ENCODE results near the gene PDZD2.

Gene PDZD2

GRCh38 chr5:32123889-32124676 is 485.2 kb downstream of the PDZD2 start:
- no peak for DNase-seq

- DNase-seq = no peak
Observed at GRCh38 chr5:32126691-32127090, 487.8 kb downstream of the PDZD2 start.

DNA sequence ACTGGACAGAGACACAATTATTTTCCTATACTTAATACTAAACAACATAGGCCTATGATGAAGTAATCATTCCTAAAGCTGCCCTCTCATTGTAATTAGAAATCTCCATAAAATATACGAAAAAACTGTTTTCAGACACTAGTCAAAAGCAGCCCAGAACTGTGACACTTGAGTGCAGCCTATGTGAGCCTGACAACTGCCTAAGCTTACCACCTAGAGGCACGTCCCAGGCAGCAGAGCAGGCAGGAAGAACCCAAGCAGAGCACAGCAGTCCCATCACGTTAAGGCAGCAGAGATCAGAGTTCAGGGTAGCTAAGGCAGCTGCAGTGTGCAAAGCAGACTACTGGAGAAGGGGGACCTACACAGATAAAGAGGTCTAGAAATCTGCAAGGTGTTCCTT is 488.8 kb downstream of the PDZD2 start:
- DNase-seq = no peak

- DNase-seq = no peak
Observed at GRCh38 chr5:32129074-32129598, 490.2 kb downstream of the PDZD2 start.

DNA sequence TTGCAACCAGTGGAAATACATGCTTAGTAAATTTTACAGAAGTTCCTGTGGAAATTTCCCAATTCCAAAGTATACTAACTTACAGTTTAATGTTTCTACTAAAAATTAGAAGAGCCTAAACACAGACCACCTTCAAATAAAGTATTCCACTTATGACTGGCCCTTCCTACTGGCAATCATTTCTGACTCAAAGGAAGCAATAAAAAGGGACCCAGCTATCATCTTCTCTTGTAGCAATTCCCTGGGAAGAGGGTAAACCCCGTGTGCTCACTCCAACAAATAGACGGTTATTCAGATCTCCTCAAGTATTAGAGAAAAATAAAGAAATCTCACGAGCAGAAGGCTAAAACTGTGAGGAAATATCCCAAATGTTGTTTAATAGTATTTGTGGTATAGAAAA is 491.9 kb downstream of the PDZD2 start:
- no peak for DNase-seq

DNA sequence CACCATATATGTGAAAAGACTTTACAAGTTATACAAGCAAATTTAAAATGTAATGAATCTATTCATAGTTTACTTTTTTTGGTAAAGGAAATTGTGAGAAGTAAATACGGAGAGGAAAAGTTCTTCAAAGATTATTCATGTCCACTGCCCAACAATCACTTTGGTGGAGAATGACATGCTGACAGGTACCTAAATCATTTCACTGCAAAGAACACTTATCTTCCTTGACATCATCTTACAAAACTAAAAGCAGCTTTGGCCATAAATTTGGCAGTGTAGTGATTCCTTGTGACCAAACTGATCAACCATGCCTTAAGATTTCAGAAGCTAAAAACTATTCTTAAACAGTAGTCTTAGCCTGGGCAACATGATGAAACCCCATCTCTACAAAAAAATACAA is 492.7 kb downstream of the PDZD2 start:
- no peak for DNase-seq

GRCh38 chr5:32132757-32133156 is 493.8 kb downstream of the PDZD2 start:
- DNase-seq = no peak

DNA sequence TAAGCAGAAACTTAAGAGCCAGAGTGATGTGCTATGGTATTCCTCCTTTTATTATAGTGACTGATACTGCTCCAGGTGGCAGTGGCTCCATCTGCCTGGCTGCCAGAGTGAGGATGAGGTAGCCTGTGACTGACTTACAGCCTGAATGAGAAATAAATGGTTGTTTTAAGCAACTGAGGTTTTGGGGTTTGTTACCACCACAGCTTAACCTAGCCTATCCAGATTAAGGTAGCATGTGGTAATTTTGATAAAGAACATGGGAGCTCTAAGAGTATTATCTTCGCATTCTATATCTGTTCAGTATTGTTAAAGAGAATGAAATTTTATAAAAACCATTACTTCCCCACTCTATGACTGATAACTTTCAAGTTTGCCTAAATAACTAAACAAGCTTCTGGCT is 496.2 kb downstream of the PDZD2 start:
- DNase-seq = no peak

- DNase-seq = no peak
Observed at GRCh38 chr5:32136342-32136741, 497.4 kb downstream of the PDZD2 start.

DNA sequence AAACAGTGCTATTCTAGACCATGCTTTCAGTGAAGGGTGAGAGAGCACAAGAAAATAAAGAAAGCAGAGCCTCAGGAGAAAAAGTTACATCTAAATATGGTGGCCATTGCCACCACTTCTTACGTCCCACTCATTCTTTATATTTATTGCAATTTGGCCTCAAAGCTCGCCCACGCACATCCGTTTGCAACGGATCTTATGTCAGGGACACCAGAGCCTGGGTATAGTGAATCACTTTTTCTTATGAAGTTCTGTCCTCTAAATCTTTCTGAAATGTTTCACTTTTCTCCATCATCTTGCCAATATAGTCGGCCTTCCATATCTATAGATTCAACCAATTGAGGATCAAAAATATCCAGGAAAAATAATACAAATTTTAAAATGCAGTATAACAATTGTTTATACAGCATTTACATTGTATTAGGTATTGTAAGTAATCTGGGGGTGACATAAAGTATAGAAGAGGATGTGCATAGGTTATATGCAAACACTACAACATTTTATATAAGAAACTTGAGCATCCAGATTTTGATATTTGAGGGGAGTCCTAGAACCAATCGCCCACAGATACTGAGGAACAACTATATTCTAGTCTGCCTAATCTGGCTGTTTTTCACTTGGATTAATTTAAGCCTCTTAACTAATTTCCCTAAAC is 500.0 kb downstream of the PDZD2 start:
- DNase-seq = no peak

DNA sequence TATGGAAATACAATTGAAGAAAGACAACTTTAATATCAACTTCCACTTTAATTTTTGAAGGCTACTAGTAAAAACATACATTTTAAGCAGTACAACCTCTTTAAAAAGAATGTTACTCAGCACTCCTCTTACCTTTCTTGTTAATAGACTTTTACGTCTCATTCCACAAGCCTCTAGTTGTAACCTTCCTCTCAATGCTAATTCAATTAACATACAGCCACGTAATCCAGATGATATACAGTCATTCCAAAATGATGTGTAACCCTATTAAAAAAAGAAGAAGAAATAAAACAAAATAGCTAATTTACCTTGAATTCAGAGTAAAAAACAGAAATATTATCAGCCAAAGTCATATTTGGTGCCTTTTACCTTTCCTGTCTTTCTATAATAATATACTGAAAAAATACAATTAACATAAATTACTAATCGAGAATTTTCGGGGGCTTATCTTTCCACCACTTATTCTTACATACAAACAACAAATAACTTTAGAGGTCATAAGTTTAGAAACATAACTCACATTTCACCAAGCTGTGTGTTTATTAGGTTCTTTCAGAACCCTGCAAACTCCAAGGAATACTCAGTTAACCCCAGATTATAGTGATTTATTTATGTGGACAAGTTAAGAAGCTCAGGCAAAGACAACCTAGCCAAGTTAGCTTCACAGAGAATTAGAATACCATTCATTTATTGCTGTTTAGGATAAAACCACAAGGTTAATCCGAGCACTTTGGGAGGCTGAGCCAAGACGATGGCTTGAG is 504.9 kb downstream of the PDZD2 start:
- DNase-seq = no peak

DNA sequence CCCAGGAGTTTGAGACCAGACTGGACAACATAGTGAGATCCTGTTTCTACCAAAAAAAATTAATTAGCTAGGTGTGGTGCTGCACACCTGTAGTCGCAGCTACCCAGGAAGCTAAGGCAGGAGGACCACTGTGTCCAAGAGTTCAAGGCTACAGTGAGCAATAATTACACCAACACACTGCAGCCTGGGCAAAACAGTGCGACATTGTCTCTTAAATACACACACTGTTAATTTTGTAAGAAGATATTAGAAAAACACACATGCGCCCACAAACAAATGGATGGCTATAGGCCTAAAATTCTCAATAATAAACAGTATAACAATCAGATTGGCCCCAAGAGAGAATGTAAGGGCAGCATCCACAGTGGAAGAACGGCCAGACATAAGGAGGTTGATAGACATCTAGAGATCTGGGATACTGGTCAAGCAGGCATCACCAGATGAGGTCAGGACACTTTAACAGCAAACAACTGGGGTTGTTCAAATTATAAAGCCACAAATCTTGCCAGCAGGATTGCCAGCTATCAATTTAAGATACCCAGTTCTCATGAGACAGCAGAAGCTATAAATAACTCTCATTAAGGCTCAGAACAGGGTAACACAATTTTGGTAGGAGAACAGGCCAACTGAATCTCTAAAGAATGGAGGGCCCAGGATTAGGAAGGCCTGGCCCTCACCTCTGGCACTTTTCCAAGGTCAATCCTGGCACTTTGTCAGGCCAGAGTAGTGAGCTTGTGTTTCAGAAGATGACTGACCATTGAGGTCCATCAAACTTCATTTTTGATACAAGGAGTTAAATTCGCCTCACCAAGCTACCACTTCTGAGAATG is 505.7 kb downstream of the PDZD2 start:
- DNase-seq = no peak

GRCh38 chr5:32145378-32145777 is 506.4 kb downstream of the PDZD2 start:
- DNase-seq = no peak

GRCh38 chr5:32147236-32147635 is 508.3 kb downstream of the PDZD2 start:
- DNase-seq = no peak

DNA sequence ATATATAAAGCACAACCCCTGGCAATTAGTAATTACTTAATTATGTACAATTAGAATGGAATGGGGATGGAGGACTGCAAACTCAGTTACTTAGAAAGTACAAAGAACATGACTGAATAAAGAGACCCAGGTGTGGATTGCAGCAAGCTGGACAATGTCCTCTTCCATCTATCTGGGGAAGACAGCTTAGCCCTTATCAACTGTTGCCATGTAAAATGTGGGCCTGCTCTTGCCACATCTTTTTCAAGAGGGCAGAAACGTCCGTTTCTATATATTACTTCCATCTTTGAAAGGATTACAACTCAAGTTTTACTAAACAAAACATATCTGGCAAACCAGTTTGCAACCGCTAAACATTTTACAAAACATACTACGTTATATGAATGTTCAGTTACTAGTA is 509.0 kb downstream of the PDZD2 start:
- no peak for DNase-seq

DNA sequence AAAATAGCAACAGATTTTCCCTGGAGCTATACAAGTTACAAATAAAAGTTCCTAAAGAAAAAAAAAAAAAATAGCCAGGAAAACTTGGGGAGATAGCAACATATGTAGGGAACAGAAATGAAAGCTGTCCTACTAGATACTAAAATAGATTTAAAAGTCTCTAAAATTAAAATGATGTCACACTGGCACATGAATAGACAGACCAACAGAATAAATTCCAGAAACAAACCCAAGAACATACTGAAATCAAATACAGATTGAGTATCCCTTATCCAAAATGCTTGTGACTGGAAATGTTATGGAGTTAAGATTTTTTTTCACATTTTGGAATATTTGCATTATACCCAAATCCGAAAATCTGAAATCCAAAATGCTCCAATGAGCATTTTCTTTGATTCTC is 511.4 kb downstream of the PDZD2 start:
- DNase-seq = no peak

- no peak for DNase-seq
Observed at GRCh38 chr5:32151198-32151597, 512.3 kb downstream of the PDZD2 start.

DNA sequence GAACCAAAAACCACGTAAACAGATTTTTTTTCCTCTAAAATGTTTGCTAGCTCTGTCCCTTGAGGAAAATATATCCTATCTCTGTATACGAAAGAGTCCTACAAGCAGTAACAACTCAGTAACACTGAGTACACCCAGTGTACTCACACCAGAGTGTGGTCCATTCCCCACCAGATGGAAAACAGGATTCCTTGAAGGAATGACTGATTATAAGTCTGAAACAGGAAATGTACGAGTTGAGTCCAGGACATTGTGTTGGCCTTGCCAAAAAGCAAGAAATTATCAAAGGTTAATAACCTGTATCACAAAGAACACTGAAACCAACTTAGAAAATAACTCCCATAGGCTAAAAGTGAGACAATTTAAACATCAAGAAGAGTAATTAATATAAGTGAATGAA is 514.8 kb downstream of the PDZD2 start:
- DNase-seq = no peak

- DNase-seq = no peak
Observed at GRCh38 chr5:32155211-32155610, 516.3 kb downstream of the PDZD2 start.

DNA sequence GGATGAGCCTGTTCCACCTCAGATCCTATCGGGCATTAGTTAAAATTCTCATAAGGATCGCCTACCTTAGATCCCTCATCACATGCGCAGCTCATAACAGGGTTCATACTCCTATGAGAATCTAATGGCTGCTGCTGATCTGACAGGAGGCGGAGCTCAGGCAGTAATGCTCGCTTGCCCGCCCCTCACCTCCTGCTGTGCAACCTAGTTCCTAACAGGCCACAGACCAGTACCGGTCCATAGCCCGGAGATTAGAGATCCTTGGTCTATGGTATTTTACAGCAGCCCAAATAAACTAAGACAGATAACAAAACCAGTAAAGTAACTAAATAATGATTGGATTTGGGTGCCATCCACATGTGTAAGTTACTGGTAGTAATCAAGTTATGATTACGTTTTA is 517.7 kb downstream of the PDZD2 start:
- DNase-seq = no peak

DNA sequence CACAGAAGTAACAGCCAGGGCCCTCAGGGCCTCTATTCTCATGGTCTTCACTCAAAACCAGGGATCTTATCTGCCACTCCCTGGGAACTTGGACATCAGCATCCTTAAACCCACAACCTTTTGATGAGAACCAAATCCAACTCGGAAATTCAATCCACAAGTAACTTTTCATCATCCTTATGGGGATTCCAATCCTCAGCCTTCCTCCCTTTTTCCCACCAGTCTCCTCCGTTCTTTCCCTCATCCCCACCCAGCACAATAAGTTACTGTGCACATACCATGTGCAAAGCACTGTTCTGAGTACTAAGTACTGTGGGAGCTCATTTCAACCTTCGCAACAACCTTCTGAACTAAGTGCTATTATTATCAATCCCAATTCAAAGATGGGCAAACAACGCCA is 518.1 kb downstream of the PDZD2 start:
- no peak for DNase-seq

- no peak for DNase-seq
Observed at GRCh38 chr5:32158679-32158975, 519.7 kb downstream of the PDZD2 start.

All from NCI-H2029 treated with DMSO at 0.1 percent for 48 hours (cell line).